Naive thymus-derived CD4-positive, alpha-beta T cell (primary cell): ENCODE measurements around the gene TMPRSS11B. TPM values are rescaled to one million over a fixed set of nuclear protein-coding genes. Genes with fewer than 3 reads are reported as not detected.
"Not testable (repeated sequence)": the region's sequence is repeated elsewhere in the genome, so short reads cannot be mapped to it uniquely, and the experiment has no call there.

Experiments used
- ATAC-seq: fragments of 150-1000 bp; cut with Tn5 transposase; 2 replicates; pipeline ENCODE4 v1.10.0; 2021; ENCODE audit warnings: mild to moderate bottlenecking, moderate library complexity
- CTCF ChIA-PET: fragments of 350-600 bp; sonication (Branson Sonifier 250); formaldehyde crosslinking; loops from one replicate; lab custom pipeline; 2021; ENCODE audit warnings: antibody characterized with exemption; lab: Charles Lee
- POLR2A ChIA-PET: fragments of 350-600 bp; sonication (Branson Sonifier 250); formaldehyde crosslinking; loops from one replicate; lab custom pipeline; 2021; ENCODE audit warnings: antibody characterized with exemption, inconsistent platforms; lab: Charles Lee
- DNase-seq, 9 donors: peaks; one replicate each; pipeline versions ENCODE4 v3.0.0 to v3.0.0-alpha.2; 2020 to 2022; ENCODE audit warnings: mixed read lengths in 1 of 9
- H3K27ac ChIP-seq: one replicate; pipeline ENCODE4 v1.7.0; 2013; ENCODE audit warnings: mild to moderate bottlenecking, low read depth, low read length, moderate library complexity
- H3K27me3 ChIP-seq, 2 donors: one replicate each; pipeline ENCODE4 v1.7.0; 2013; ENCODE audit warnings: low read length in 2 of 2, mild to moderate bottlenecking in 2 of 2, moderate library complexity in 2 of 2; ENCODE audit not compliant: control insufficient read depth in 2 of 2, insufficient read depth in 2 of 2
- H3K36me3 ChIP-seq, 3 experiments: 1 replicate in 2 of 3; 2 replicates in 1 of 3; pipeline ENCODE4 v1.7.0; 2013; ENCODE audit warnings: low read length in 3 of 3, mild to moderate bottlenecking in 3 of 3, moderate library complexity in 1 of 3; ENCODE audit not compliant: insufficient read depth in 3 of 3, control insufficient read depth in 2 of 3
- H3K4me1 ChIP-seq, 2 donors: one replicate each; pipeline ENCODE4 v1.7.0; 2013; ENCODE audit warnings: low read length in 2 of 2, mild to moderate bottlenecking in 2 of 2, moderate library complexity in 1 of 2; ENCODE audit not compliant: control insufficient read depth in 2 of 2, insufficient read depth in 2 of 2
- H3K4me3 ChIP-seq: 2 replicates; pipeline ENCODE4 v1.7.0; 2013; ENCODE audit warnings: mild to moderate bottlenecking, low read length
- H3K9me3 ChIP-seq, 3 experiments: 1 replicate in 2 of 3; 2 replicates in 1 of 3; pipeline ENCODE4 v1.7.0; 2013; ENCODE audit warnings: low read length in 3 of 3; ENCODE audit not compliant: control insufficient read depth in 2 of 3
- H3K27ac Mint-ChIP-seq, 9 donors: one replicate each; pipeline ENCODE4 v1.8.0; 2020 to 2022; ENCODE audit warnings: mixed read lengths in 9 of 9, mild to moderate bottlenecking in 8 of 9, moderate library complexity in 5 of 9, inconsistent platforms in 2 of 9
- H3K27me3 Mint-ChIP-seq, 5 donors: one replicate each; pipeline ENCODE4 v1.8.0; 2021 to 2022; ENCODE audit warnings: mixed read lengths in 5 of 5, mild to moderate bottlenecking in 1 of 5
- H3K36me3 Mint-ChIP-seq, 5 donors: one replicate each; pipeline ENCODE4 v1.8.0; 2020 to 2022; ENCODE audit warnings: mixed read lengths in 5 of 5, mild to moderate bottlenecking in 3 of 5, inconsistent platforms in 1 of 5
- H3K4me1 Mint-ChIP-seq, 7 donors: one replicate each; pipeline ENCODE4 v1.8.0; 2020 to 2022; ENCODE audit warnings: mixed read lengths in 7 of 7, mild to moderate bottlenecking in 3 of 7, inconsistent platforms in 1 of 7
- H3K4me3 Mint-ChIP-seq, 10 donors: one replicate each; pipeline ENCODE4 v1.8.0; 2020 to 2022; ENCODE audit warnings: mild to moderate bottlenecking in 10 of 10, mixed read lengths in 10 of 10, moderate library complexity in 6 of 10, inconsistent platforms in 2 of 10
- H3K9me3 Mint-ChIP-seq, 11 donors: one replicate each; pipeline ENCODE4 v1.8.0; 2020 to 2022; ENCODE audit warnings: mixed read lengths in 11 of 11, mild to moderate bottlenecking in 4 of 11, inconsistent platforms in 1 of 11, moderate library complexity in 1 of 11
- intact Hi-C, 2 donors: fragments of 100-400 bp; cut with micrococcal nuclease; formaldehyde crosslinking; loops; one replicate each; pipeline ENCODE4 v1.15.1; 2023
- polyA plus RNA-seq, 2 donors: library from polyadenylated mRNA; unstranded; fragments of 300-500 nt; fragmentation: Illumina TruSeq; gene quantifications; one replicate each; pipeline ENCODE4 v1.2.3, GENCODE V29; 2021
- total RNA-seq, 6 experiments: library from RNA in 5 of 6; stranded (reverse) in 5 of 6; gene quantifications; 1 replicate in 5 of 6; 2 replicates in 1 of 6; pipeline ENCODE4 v1.2.3 and lab custom pipeline; 2021 to 2026

Gene TMPRSS11B
- total and polyA plus RNA-seq, 7 experiments from 2014 or later, result not detected

DNA sequence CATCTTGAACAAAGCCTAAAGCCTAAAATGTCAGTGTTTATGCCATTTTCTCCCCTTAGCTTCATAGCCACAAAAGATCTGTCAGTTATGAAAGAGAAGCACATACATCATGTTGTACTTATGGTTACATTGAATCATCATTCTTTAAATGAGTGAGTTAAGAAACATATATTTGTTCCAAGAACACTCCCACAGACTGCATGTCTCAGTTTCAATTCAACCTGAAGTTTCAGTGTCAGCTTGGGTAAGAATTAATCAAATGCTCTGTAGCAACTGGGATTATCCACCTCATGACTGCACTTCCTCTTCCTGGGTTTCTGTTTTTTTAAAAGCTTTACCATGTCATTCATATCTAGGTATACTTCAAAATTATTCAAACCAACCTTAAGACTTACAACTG is 3.9 kb upstream of the TMPRSS11B start:
- peak overlapping the region in 1 of 9 donors; percentile 66 for H3K27ac Mint-ChIP-seq
- Histone ChIP-seq H3K27ac (no peak overlapping the region), H3K4me3 (no peak overlapping the region), H3K27me3 (peaks cover 0 to 4% of the 10 kb centered on the region in 2 donors), H3K9me3 (no peaks in the 10 kb centered on the region), H3K36me3 (no peaks in the 10 kb centered on the region), H3K4me1 (no peaks in the 10 kb centered on the region)
- H3K4me3 Mint-ChIP-seq, result peak overlapping the region in 1 of 10 donors; percentile 11
- intact Hi-C loops, result no loop called here
- peaks cover 0 to 3% (median 0%) of the 10 kb centered on the region in 5 donors for H3K36me3 Mint-ChIP-seq
- peaks cover 0 to 18% (median 12%) of the 10 kb centered on the region in 5 donors for H3K27me3 Mint-ChIP-seq
- H3K4me1 Mint-ChIP-seq, result peaks cover 0 to 6% (median 0%) of the 10 kb centered on the region in 7 donors
- peaks cover 0 to 3% (median 0%) of the 10 kb centered on the region in 11 donors for H3K9me3 Mint-ChIP-seq
- DNase-seq (no peak), ATAC-seq (no peak)
- CTCF ChIA-PET, result no interaction called here
- POLR2A ChIA-PET, result no interaction called here

- ChIA-PET CTCF (no interaction called here), POLR2A (no interaction called here)
- Mint-ChIP-seq H3K27me3 (peaks cover 2 to 25% (median 22%) of the 10 kb centered on the region in 5 donors), H3K36me3 (no peaks in the 10 kb centered on the region), H3K27ac (no peak overlapping the region), H3K4me1 (no peaks in the 10 kb centered on the region), H3K9me3 (no peaks in the 10 kb centered on the region), H3K4me3 (no peak overlapping the region)
- DNase-seq (no peak), ATAC-seq (no peak)
- Histone ChIP-seq H3K4me3 (no peak overlapping the region), H3K27ac (no peak overlapping the region), H3K36me3 (no peaks in the 10 kb centered on the region), H3K4me1 (no peaks in the 10 kb centered on the region), H3K9me3 (no peaks in the 10 kb centered on the region), H3K27me3 (no peaks in the 10 kb centered on the region)
- intact Hi-C loops, result no loop called here
These were observed 4.9 kb downstream of the TMPRSS11B start for GRCh38 chr4:68240620-68241019.

DNA sequence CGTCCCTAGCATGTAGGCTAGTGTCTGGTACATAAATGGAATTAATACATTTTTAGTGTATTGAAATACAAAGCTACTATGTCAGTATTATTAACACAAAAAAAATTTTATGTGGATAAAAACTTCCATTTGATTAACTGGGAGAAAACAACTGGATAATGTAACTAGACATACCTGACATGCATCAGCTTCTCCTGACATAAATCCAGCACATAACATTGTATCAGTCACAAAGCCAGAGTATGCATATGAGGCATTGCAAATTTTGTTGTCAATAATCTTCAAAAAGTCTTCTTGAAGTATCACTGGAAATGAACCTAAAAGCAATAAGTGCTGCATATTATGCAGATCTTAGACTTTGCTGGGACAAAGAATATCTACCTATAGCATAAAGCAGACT is 16.9 kb downstream of the TMPRSS11B start:
- CTCF ChIA-PET, result no interaction called here
- Histone ChIP-seq H3K9me3 (no peaks in the 10 kb centered on the region), H3K36me3 (no peaks in the 10 kb centered on the region), H3K27me3 (no peaks in the 10 kb centered on the region), H3K4me3 (no peak overlapping the region), H3K27ac (no peak overlapping the region), H3K4me1 (no peaks in the 10 kb centered on the region)
- Mint-ChIP-seq H3K9me3 (peaks cover 0 to 3% (median 0%) of the 10 kb centered on the region in 11 donors), H3K36me3 (no peaks in the 10 kb centered on the region), H3K4me1 (no peaks in the 10 kb centered on the region), H3K27ac (no peak overlapping the region), H3K4me3 (no peak overlapping the region), H3K27me3 (peaks cover 0 to 12% (median 4%) of the 10 kb centered on the region in 5 donors)
- POLR2A ChIA-PET, result no interaction called here
- DNase-seq, result no peak
- intact Hi-C loops, result no loop called here
- ATAC-seq, result no peak

DNA sequence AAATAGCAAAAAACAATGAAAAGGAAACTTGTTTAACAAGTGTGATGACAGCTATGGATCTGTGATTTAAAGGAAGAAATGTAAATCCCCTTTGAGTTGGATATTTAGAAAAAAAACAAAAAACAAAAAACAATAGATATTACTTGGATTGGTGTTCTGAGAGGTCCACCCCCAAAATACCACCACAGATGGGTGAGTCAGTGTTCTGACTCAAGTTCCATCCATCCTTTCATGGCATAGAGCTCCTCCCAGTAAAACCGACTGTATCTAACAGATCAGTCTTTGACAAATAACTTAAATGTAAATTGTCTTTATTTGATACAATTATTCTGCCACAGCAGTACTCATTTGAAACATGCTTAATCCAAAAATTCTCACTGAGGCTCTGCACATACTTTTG is 27.4 kb downstream of the TMPRSS11B start:
- no peak for ATAC-seq

DNA sequence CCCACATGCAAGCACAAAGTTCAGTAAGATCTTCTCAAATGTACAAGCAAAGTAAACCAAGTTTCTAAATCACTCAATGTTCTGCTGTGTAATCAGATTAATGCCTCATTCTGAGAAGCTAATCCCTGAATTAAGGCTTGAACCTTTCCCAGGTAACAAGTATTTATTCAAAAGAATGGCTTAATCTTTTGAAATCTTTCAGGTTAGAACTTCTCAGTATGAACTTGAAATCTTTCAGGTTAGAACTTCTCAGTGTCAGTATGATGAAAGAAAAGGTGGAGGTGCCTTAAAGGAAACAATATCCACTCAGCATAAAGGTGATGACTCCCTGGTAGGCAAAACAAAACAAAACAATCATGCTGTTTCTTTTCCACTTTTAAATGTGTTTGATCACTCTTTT is 29.0 kb downstream of the TMPRSS11B start:
- no peaks in the 10 kb centered on the region for H3K9me3 ChIP-seq
- H3K4me1 Mint-ChIP-seq, result no peaks in the 10 kb centered on the region
- intact Hi-C loops, result no loop called here
- ChIA-PET POLR2A (no interaction called here), CTCF (no interaction called here)
- no peaks in the 10 kb centered on the region for H3K36me3 Mint-ChIP-seq
- no peak overlapping the region for H3K27ac ChIP-seq
- DNase-seq (no peak), ATAC-seq (no peak)
- no peak overlapping the region for H3K4me3 Mint-ChIP-seq
- H3K9me3 Mint-ChIP-seq, result peaks cover 0 to 4% (median 0%) of the 10 kb centered on the region in 11 donors
- H3K36me3 ChIP-seq, result no peaks in the 10 kb centered on the region
- no peak overlapping the region for H3K4me3 ChIP-seq
- no peak overlapping the region for H3K27ac Mint-ChIP-seq
- no peaks in the 10 kb centered on the region for H3K4me1 ChIP-seq
- H3K27me3 ChIP-seq, result no peaks in the 10 kb centered on the region
- peaks cover 0 to 43% (median 30%) of the 10 kb centered on the region in 5 donors for H3K27me3 Mint-ChIP-seq

More for the DNA sequence above, 27.4 kb downstream of the TMPRSS11B start:
- no peak overlapping the region for H3K4me3 ChIP-seq
- intact Hi-C loops, result no loop called here
- no peaks in the 10 kb centered on the region for H3K36me3 ChIP-seq
- no peaks in the 10 kb centered on the region for H3K4me1 Mint-ChIP-seq
- no peaks in the 10 kb centered on the region for H3K27me3 ChIP-seq
- ChIA-PET POLR2A (no interaction called here), CTCF (no interaction called here)
- no peaks in the 10 kb centered on the region for H3K4me1 ChIP-seq
- no peak overlapping the region for H3K27ac ChIP-seq
- H3K36me3 Mint-ChIP-seq, result no peaks in the 10 kb centered on the region
- H3K27ac Mint-ChIP-seq, result no peak overlapping the region
- H3K4me3 Mint-ChIP-seq, result no peak overlapping the region
- H3K9me3 ChIP-seq, result no peaks in the 10 kb centered on the region
- DNase-seq, result no peak
- H3K9me3 Mint-ChIP-seq, result peaks cover 0 to 4% (median 0%) of the 10 kb centered on the region in 11 donors
- peaks cover 0 to 40% (median 32%) of the 10 kb centered on the region in 5 donors for H3K27me3 Mint-ChIP-seq

- H3K27me3 Mint-ChIP-seq, result peaks cover 0 to 10% (median 6%) of the 10 kb centered on the region in 5 donors
- Histone ChIP-seq H3K27ac (no peak overlapping the region), H3K36me3 (no peaks in the 10 kb centered on the region), H3K4me3 (no peak overlapping the region), H3K4me1 (no peaks in the 10 kb centered on the region), H3K9me3 (peaks cover 0 to 4% (median 0%) of the 10 kb centered on the region in 3 experiments), H3K27me3 (no peaks in the 10 kb centered on the region)
- no peak overlapping the region for H3K4me3 Mint-ChIP-seq
- H3K27ac Mint-ChIP-seq, result no peak overlapping the region
- POLR2A ChIA-PET, result no interaction called here
- intact Hi-C loops, result no loop called here
- H3K4me1 Mint-ChIP-seq, result no peaks in the 10 kb centered on the region
- H3K36me3 Mint-ChIP-seq, result peaks cover 0 to 11% (median 0%) of the 10 kb centered on the region in 5 donors
- no peak for DNase-seq
- CTCF ChIA-PET, result no interaction called here
- H3K9me3 Mint-ChIP-seq, result peaks cover 2 to 44% (median 23%) of the 10 kb centered on the region in 11 donors
- no peak for ATAC-seq
These were observed 36.5 kb downstream of the TMPRSS11B start for GRCh38 chr4:68209003-68209402.

- CTCF ChIA-PET, H3K4me1 ChIP-seq, H3K27ac Mint-ChIP-seq, H3K36me3 ChIP-seq, H3K4me3 ChIP-seq, DNase-seq, H3K36me3 Mint-ChIP-seq, H3K4me3 Mint-ChIP-seq, POLR2A ChIA-PET, ATAC-seq, intact Hi-C loops, H3K4me1 Mint-ChIP-seq, H3K9me3 ChIP-seq, H3K27ac ChIP-seq, H3K27me3 ChIP-seq: not testable (repeated sequence)
- peaks cover 4 to 21% (median 14%) of the 10 kb centered on the region in 5 donors for H3K27me3 Mint-ChIP-seq
- peaks cover 0 to 12% (median 7%) of the 10 kb centered on the region in 11 donors for H3K9me3 Mint-ChIP-seq
These were observed 51.2 kb downstream of the TMPRSS11B start for GRCh38 chr4:68194305-68194704.
